Stimulated activated CD8-positive, alpha-beta memory T cell treated with anti-CD3 and anti-CD28 coated beads, Interleukin-15, amount 100 ng/mL, for 1 hour (primary cell): ENCODE results near the gene NFIA.

Experiments used
- DNase-seq: peaks from one replicate; pipeline ENCODE4 v3.0.0-alpha.2; 2020; ENCODE audit warnings: low read depth

Gene NFIA

DNA sequence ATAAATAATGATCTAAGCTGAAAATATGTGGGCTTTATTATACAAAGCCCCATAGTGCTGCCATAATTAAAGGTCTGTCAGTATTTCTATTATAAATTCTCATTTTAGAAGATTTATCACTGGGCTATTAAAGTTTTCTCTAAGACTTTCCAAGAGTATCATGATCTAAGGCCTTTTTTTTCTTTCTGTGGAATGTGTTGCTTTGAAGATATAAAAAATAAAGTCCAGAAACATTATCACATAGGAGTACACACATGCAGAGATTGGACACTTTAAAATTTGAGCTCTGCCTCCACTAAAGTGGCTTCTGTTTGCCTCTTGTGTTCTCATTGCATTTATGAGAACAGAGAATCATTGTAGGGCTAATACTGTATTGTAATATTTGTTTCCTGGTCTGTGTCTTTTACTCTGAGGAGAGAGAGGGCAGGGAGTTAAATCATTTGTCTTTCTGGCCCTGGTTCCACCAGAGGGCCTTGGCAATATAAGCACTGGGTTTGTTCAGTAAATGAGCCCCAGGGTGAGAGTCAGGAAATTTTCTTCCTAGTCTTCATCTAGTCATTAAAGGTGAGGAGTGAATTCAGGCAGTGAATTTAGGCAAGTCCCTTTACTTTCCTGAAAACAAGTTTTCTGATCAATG lies 70.2 kb downstream of the NFIA start:
- no peak for DNase-seq

DNA sequence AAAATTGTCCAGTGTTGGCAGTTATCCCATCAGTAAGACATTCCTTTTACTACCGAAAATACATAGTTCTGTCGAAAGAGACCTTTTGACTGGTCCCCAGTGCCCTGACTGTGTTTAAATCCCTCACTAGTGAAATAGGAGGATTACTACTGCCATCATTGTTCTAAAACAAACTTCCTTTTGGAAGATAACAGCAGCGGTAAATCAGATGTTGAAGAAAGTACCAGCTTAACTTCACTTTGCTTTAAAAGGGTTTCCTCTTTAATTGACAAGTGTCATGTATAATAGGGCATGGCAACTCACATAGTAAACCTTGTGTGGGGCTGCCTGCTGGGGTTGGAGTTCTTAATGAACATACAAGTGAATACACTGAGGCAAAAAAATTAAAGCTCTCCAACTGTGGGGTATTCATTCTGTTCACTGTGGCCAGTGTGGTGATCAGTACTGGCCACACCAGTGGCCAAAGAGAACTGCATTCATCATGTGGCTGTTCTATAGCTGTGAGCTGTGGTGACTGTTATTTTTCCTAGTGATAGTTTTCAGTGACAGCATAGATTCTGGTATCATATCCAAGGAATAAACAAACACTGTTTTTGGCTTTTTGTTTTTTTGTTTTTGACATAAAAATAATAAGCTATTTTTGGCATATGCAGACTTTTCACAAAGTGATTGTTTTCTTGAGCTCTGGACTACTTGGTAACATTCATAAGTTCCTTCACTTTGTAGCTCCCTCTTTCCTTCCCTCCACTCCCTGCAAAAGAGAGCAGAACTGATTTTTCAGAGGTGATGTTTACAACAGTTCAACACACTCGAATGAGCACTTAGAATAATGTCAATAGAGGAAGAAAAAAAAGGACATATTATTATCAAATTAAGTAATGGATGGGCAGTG lies 74.5 kb downstream of the NFIA start:
- no peak for DNase-seq

- no peak for DNase-seq
Measured at GRCh38 chr1:61157468-61157987, 75.2 kb downstream of the NFIA start.

DNA sequence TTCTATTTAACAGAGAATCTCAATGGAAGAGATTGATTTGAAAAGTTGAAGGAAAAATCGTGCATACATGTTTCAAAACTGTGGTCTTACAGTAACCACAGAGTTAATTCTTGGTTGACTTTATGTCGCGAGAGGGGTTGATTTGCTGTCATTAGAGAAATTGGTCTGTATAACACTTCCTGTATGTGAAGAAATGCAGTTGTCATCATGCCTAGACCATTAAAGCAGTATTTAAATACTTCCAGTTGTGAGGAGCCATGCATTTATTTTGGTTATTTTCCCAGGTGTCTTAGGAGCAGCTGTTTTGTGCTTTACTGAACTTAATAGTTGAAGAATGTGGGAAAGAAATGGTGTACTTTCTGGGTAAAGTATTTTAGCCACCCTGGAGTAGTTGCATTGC lies 76.2 kb downstream of the NFIA start:
- DNase-seq, result no peak

DNA sequence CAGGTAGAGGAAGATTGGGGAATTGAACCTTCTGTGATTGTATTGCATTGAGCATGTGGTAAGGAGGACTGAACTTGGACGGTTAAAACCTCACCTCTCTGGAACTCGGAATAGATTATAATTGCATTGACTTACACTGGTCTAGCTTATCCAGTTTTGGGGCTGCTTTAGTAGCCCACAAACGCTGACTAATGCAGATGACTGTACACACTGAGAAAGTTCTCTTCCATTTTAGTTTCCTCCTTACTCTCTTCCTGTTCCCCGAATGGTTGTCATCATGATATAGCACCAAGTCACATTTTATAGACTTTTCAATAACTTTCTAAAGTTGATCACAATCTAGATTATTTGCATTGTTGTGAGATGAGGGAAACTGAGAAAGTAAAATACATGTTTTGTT lies 78.2 kb downstream of the NFIA start:
- DNase-seq, result no peak

DNA sequence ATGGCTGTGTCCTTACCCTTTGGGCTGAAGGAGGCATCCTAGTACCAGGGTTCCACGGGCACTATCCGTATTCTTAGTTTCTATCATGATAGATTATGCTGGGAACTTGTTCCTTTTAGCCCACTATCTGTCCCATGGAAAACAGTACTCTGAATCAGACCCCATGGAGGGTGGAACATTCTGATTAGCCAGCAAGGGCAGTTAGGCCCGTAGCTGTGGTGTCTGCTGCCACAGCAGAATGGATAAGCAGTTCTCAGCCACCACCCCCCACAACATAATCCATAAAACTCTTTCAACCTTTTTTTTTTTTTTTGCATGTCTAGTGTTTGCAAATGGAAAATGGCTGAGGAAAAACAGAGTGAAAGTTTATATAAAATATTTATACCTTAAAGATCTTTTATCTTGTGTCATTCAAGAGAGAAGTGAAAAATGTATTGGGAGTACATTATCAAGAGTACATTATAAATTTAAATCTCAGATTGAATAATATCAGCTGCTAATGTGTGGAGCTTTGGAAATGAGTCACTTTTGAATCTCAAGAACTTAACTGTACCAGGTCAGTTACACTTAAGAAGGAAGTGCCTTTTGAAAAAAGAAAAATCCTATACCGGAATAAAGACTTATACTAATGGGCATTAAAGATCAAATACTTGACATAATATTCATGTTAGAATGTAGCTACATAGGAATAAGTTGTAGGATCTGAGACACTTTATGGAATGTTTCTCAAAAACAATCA lies 80.3 kb downstream of the NFIA start:
- no peak for DNase-seq

GRCh38 chr1:61163355-61163754 lies 81.0 kb downstream of the NFIA start:
- no peak for DNase-seq

DNA sequence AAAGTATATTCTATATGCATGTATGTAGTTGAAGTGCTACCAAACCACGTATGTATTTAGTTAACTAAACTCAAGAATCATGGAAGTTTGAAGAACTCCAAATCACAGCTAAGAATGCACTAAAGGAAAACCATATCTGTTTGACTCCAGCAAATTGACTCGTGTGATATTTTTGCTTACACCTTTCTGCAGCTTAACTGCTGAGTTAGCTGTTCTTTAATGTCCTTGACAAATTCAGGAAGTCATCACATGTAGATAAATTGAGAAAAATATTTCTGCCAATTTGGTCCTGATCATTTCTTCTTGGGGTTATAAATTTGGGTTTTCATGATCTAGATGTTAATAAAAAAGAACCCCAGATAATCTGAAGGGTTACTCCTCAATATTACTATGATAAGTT lies 83.0 kb downstream of the NFIA start:
- no peak for DNase-seq

- DNase-seq, result no peak
Measured at GRCh38 chr1:61167309-61167708, 84.9 kb downstream of the NFIA start.

GRCh38 chr1:61169045-61169444 lies 86.7 kb downstream of the NFIA start:
- DNase-seq, result no peak

- DNase-seq, result no peak
Measured at GRCh38 chr1:61169634-61170033, 87.3 kb downstream of the NFIA start.

GRCh38 chr1:61170328-61171238 lies 88.2 kb downstream of the NFIA start:
- DNase-seq, result no peak

GRCh38 chr1:61171346-61171745 lies 89.0 kb downstream of the NFIA start:
- DNase-seq, result no peak

DNA sequence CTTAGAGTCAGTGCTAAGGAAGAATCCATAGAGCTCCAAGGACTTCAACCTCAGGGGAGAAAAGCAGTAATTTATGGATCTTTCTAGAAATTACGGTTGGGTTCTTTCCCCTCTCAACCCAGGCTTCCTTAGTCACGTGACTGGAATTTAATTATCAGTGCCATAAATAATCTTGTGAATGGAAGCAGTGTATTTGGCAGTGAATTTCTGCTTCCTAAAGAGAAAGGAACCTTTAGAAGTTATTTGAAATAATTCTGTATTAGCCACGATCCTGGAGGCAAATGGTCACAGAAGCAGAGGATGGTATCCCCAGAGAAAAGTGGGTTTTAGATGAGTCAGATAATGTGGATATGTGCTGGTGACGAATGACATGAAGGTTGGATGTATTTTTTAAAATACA lies 89.6 kb downstream of the NFIA start:
- DNase-seq, result no peak

- no peak for DNase-seq
Measured at GRCh38 chr1:61173118-61173517, 90.8 kb downstream of the NFIA start.

- no peak for DNase-seq
Measured at GRCh38 chr1:61174060-61174795, 91.9 kb downstream of the NFIA start.

- DNase-seq, result no peak
Measured at GRCh38 chr1:61175976-61176375, 93.6 kb downstream of the NFIA start.

DNA sequence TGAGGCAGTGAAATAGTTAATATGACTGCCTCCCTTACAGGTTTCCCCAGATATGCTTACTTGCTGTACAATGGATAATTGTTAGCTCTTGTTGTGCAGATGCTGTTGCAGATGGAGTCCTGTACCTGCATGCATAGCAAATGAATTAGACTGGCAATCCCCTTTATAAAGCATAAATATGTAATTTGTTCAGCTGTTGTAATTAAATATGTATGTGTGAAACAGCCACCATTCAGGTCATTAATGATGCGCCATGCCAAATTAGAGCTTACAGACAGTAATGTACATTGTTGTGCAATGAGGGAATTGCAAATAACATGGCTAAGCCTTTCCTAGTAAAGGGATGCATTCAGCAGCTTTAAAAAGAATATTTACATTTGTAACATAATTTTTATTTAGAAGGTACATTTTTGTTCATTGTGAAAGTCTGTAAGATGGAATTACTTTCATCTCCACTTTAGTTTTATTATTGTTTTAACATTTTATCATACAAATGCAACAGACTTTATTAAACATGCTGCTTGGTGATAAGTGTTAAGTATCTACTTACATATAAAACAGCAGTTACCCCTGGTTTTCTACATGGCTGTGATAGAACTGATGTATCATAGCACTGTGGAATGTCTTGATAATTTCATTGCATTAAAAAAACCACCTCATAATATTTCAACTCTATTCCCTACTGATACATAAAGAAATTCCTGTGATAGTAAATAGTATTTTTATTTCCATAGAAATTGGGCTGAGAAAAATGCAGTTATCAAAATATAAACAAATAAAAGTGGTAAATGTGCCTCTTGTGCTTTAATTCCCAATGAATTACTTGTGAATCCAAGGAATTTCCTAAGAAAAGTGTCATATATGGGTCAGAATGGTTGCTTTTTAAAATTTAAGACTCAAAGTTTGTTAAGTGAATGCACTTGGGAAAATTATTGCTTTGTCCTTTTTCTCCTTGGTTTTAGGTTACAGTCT lies 99.0 kb downstream of the NFIA start:
- no peak for DNase-seq

GRCh38 chr1:61182049-61182448 lies 99.7 kb downstream of the NFIA start:
- DNase-seq, result no peak

DNA sequence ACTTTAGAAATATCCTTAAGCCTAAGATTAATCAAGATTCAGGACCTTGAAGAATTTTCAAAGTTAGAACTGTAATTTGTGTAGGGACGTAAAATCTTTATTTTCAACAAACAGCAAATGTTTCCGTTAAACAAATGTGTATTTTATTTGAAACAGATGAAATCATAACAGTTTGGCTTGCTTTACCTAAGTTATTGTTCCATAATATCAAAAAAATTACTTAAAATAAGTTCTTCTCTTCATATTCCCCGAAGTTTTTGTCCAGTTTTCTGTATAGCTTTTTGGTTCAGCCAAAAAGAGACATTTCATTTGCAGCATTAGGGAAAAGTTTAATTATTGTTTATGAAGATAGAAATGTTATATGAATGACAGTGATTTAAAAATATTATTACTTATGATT lies 100.1 kb downstream of the NFIA start:
- no peak for DNase-seq
